Psoas muscle (tissue), 8 donors: Measurements from ENCODE around the gene IRX1. TPM values are rescaled to one million over a fixed set of nuclear protein-coding genes. Genes with fewer than 3 reads are reported as not detected.
A peak's percentile ranks its signal among the peaks of the same experiment; 100 is the strongest.

Experiments
- ATAC-seq, 4 donors: fragments of 200-7000 bp; cut with Tn5 transposase; one replicate each; pipeline ENCODE4 v1.9.1; 2020; ENCODE audit warnings: moderate library complexity in 3 of 4, mild to moderate bottlenecking in 2 of 4
- DNase-seq, 2 donors: peaks; one replicate each; pipeline ENCODE4 v3.0.0-alpha.2; 2020
- H3K27ac ChIP-seq: fragments of 200-600 bp; one replicate; pipeline ENCODE4 v1.8.0; 2022
- H3K27me3 ChIP-seq, 3 donors: fragments of 200-600 bp in 1 of 3; one replicate each; pipeline versions ENCODE4 v1.6.1 to v1.8.0; 2013 to 2022; ENCODE audit warnings: low read length in 2 of 3, mild to moderate bottlenecking in 2 of 3, moderate library complexity in 1 of 3; ENCODE audit not compliant: insufficient read depth in 3 of 3
- H3K36me3 ChIP-seq, 2 donors: fragments of 200-600 bp in 1 of 2; one replicate each; pipeline versions ENCODE4 v1.6.1 to v1.8.0; 2013 to 2022; ENCODE audit warnings: low read depth in 1 of 2, mild to moderate bottlenecking in 1 of 2, moderate library complexity in 1 of 2; ENCODE audit not compliant: insufficient read depth in 1 of 2
- H3K4me1 ChIP-seq: fragments of 200-600 bp; one replicate; pipeline ENCODE4 v1.8.0; 2022
- H3K4me3 ChIP-seq: fragments of 200-600 bp; one replicate; pipeline ENCODE4 v1.8.0; 2022; ENCODE audit warnings: mild to moderate bottlenecking
- H3K9me3 ChIP-seq: fragments of 200-600 bp; one replicate; pipeline ENCODE4 v1.8.0; 2022
- WGBS, 3 donors: extraction: QIAGEN DNeasy Blood & Tissue Kit; methylation state at CpG; one replicate each; pipeline versions ENCODE4 v1.1.6 to v1.1.7; 2013; 5-methylcytosine and 5-hydroxymethylcytosine counted together
- intact Hi-C, 2 donors: fragments of 100-400 bp; cut with DNase I; formaldehyde crosslinking; loops; one replicate each; pipeline versions ENCODE4 v1.11.0 to v1.14.2; 2022
- long read RNA-seq, 2 donors: library from polyadenylated mRNA; unstranded; transcript quantifications; one replicate each; pipeline ENCODE4 v2.0.0, GENCODE V29; 2021
- polyA plus RNA-seq, 3 donors: library from polyadenylated mRNA; stranded (reverse); fragments of 200-250 nt; gene quantifications; one replicate each; pipeline ENCODE4 v1.2.3, GENCODE V29; 2013
- total RNA-seq, 4 donors: library from RNA; stranded (reverse); fragmentation: NEBNext Ultra II Directional in 2 of 4; extraction: Animal tissue kit (Norgen Biotek cat#: 25700) in 2 of 4; gene quantifications; one replicate each; pipeline versions ENCODE4 v1.2.1 to v1.2.4, GENCODE V29; 2021 to 2023
- TF ChIP-seq, protein P1 (sequence below): fragments of 200-600 bp; IDR thresholded peaks from one replicate; pipeline ENCODE4 v1.8.0; 2022; ENCODE audit warnings: antibody characterized with exemption
- donor health status: healthy with polysubstance abuse.
- donor health status: DM: no; HTN: no; CAD: no; lungs with moderate emphysema.
- donor health status: Bipolar disorder and iron deficiency.
- donor health status: healthy.
- donor health status: DM: yes; HTN: yes; CAD: no.
- donor health status: DM: no; HTN: no; CAD: no.
- donor health status: DM: no; HTN: no; CAD: no.
- donor health status: DM: yes; HTN: yes; CAD: no.

The IRX1 gene
- total RNA-seq, result not detected
- polyA plus RNA-seq, result not detected
- long read RNA-seq, donor 1, result 0 reads
- long read RNA-seq, donor 2, result 0 reads

- DNase-seq (no peak), ATAC-seq (no peak)
- peak within 1 kb of the TSS; percentile 38 for H3K4me3 ChIP-seq
- H3K27ac ChIP-seq, result no peak within 1 kb of the TSS
- peaks cover 7 to 97% (median 57%) of the 10 kb centered on the region in 3 donors for H3K27me3 ChIP-seq
- no peaks in the 10 kb centered on the region for H3K4me1 ChIP-seq
- TF ChIP-seq, protein P1, sequence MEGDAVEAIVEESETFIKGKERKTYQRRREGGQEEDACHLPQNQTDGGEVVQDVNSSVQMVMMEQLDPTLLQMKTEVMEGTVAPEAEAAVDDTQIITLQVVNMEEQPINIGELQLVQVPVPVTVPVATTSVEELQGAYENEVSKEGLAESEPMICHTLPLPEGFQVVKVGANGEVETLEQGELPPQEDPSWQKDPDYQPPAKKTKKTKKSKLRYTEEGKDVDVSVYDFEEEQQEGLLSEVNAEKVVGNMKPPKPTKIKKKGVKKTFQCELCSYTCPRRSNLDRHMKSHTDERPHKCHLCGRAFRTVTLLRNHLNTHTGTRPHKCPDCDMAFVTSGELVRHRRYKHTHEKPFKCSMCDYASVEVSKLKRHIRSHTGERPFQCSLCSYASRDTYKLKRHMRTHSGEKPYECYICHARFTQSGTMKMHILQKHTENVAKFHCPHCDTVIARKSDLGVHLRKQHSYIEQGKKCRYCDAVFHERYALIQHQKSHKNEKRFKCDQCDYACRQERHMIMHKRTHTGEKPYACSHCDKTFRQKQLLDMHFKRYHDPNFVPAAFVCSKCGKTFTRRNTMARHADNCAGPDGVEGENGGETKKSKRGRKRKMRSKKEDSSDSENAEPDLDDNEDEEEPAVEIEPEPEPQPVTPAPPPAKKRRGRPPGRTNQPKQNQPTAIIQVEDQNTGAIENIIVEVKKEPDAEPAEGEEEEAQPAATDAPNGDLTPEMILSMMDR, result no peak
- H3K36me3 ChIP-seq, result no peaks in the 10 kb centered on the region
- intact Hi-C loops, result no loop called here
- 1% methylated on average over 55 to 106 of the region's 106 CpGs for WGBS, 3 donors
- no peaks in the 10 kb centered on the region for H3K9me3 ChIP-seq
These were observed at the start of gene IRX1 for GRCh38 chr5:3595006-3595961. IRX1 (plus strand) TSS chr5:3595832; CDS start chr5:3596106, 274 bp downstream.

DNA sequence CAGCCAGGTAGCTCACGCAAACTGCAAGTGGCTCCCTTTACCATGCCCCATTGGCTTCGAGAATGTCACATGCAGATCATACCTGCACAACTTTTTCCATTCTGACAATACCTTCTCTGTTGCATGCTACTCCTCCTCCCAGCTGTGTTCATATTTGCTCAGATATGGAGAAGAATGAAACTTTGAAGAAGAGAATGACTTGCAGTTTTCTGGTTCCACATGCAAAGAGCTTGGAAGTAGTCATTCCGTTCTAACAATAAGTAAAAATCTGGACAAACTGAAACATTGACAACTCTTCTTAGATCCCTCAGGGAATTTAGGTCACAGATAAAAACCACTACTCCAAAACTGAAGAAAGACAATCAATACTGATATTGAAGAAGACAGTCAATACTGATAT, 49.6 kb upstream of the IRX1 start:
- no peak for ATAC-seq
- no peaks in the 10 kb centered on the region for H3K27me3 ChIP-seq
- intact Hi-C loops, result no loop called here
- H3K9me3 ChIP-seq, result peaks cover 4% of the 10 kb centered on the region
- H3K36me3 ChIP-seq, result no peaks in the 10 kb centered on the region
- H3K4me3 ChIP-seq, result no peak overlapping the region
- 80 to 88% (median 83%) methylated on average over 3 of the region's 3 CpGs for WGBS, 3 donors
- H3K4me1 ChIP-seq, result no peaks in the 10 kb centered on the region
- TF ChIP-seq, protein P1, result no peak
- no peak overlapping the region for H3K27ac ChIP-seq
- DNase-seq, result no peak

GRCh38 chr5:3564116-3564515, 31.5 kb upstream of the IRX1 start:
- WGBS, 3 donors, result 42 to 60% (median 52%) methylated on average over 2 of the region's 2 CpGs
- ATAC-seq (no peak), DNase-seq (no peak)
- peaks cover 0 to 5% (median 0%) of the 10 kb centered on the region in 3 donors for H3K27me3 ChIP-seq
- peaks cover 16% of the 10 kb centered on the region for H3K9me3 ChIP-seq
- no peak overlapping the region for H3K27ac ChIP-seq
- no peaks in the 10 kb centered on the region for H3K4me1 ChIP-seq
- no peaks in the 10 kb centered on the region for H3K36me3 ChIP-seq
- TF ChIP-seq, protein P1, result no peak
- no peak overlapping the region for H3K4me3 ChIP-seq
- intact Hi-C loops, result no loop called here

DNA sequence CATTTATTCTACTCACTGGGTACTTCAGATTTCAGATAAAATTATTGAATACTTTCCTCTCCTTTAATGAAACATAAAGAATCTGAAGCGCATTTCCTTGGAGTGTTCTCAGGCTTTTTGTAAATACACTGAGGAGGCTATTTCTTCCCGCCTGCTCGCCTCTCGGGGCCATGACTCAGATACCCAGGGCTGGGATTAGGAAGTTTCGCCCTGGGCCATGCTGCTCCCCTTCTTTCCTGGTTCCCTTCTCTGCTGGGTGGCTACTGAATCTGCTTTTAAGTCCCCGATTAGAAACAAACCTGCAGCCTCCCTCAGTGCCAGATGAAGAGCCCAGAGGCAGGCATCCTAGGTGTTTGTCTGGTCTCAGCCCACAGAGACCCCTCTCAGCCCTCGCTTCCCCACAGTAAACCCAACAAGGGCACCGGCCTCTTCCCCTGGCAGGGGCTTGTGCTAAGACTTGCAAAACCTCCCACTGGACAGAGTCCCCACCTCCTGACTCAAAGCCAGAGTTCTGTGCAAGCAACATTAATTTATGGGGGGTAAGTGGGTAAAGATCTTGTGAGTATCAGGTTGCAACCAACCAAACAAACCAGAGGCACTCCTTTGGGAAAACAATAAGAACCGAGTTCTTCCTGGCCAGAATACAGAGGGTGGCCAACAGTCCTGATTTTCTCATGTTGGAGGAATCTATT, 30.7 kb upstream of the IRX1 start:
- TF ChIP-seq, protein P1, result no peak
- Histone ChIP-seq H3K4me1 (no peaks in the 10 kb centered on the region), H3K9me3 (peaks cover 10% of the 10 kb centered on the region), H3K27me3 (peaks cover 0 to 7% (median 0%) of the 10 kb centered on the region in 3 donors), H3K4me3 (no peak overlapping the region), H3K36me3 (no peaks in the 10 kb centered on the region), H3K27ac (no peak overlapping the region)
- intact Hi-C loops, result no loop called here
- WGBS, 3 donors, result 63 to 67% (median 64%) methylated on average over 9 of the region's 9 CpGs
- DNase-seq (no peak), ATAC-seq (no peak)
